Measurements from ENCODE around the gene TBX2.

Gene TBX2

GRCh38 chr17:61401389-61402072 lies 1.9 kb downstream of the TBX2 start:
- Histone ChIP-seq H3K4me3 (ENCODE audit: low read length) (no peak overlapping the region), H3K4me1 (ENCODE audit: insufficient read depth, low read length) (no peaks in the 10 kb centered on the region), H3K9ac (ENCODE audit: low read depth, low read length) (no peak overlapping the region), H3K27ac (ENCODE audit: low read length) (no peak overlapping the region), H3K36me3 (ENCODE audit: insufficient read depth, low read depth, low read length) (no peaks in the 10 kb centered on the region), H3K9me3 (ENCODE audit: insufficient read depth, low read depth, low read length) (peaks cover 12% of the 10 kb centered on the region; the same call in 1 of the 2 replicates), H3K27me3 (ENCODE audit: insufficient read depth, low read length) (peaks cover 100% of the 10 kb centered on the region)

DNA sequence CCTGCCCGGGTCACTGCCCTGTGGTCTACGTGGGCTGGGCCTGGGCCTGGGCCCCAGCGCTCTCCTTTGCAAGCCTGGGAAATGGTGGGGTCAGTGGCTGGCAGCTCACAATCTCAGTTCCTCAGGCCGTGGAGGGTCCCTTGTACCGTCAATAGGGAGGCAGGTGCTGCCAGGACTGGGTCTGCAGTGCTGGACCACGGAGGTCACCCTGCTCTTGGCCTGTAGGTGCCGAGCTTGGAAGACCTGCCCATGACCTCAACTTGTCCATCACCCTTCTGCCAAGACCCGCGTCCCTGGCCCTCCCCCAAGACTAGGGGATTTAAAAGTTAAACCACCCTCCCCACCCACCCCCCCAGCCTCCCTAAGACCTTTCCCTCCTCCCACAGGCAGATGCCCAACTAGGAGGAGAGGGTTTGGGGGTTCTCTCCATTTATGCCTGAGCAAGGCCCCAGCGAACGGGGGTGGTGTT lies 2.5 kb downstream of the TBX2 start:
- Histone ChIP-seq H3K27ac (ENCODE audit: low read length) (no peak overlapping the region), H3K4me3 (ENCODE audit: low read length) (no peak overlapping the region), H3K9me3 (ENCODE audit: insufficient read depth, low read depth, low read length) (peaks cover 12% of the 10 kb centered on the region; the same call in 1 of the 2 replicates), H3K4me1 (ENCODE audit: insufficient read depth, low read length) (no peaks in the 10 kb centered on the region), H3K9ac (ENCODE audit: low read depth, low read length) (no peak overlapping the region), H3K27me3 (ENCODE audit: insufficient read depth, low read length) (peaks cover 100% of the 10 kb centered on the region), H3K36me3 (ENCODE audit: insufficient read depth, low read depth, low read length) (no peaks in the 10 kb centered on the region)

GRCh38 chr17:61402978-61403800 lies 3.5 kb downstream of the TBX2 start:
- Histone ChIP-seq H3K27ac (ENCODE audit: low read length) (no peak overlapping the region), H3K9ac (ENCODE audit: low read depth, low read length) (no peak overlapping the region), H3K9me3 (ENCODE audit: insufficient read depth, low read depth, low read length) (peaks cover 12% of the 10 kb centered on the region; the same call in 1 of the 2 replicates), H3K4me1 (ENCODE audit: insufficient read depth, low read length) (no peaks in the 10 kb centered on the region), H3K36me3 (ENCODE audit: insufficient read depth, low read depth, low read length) (no peaks in the 10 kb centered on the region), H3K27me3 (ENCODE audit: insufficient read depth, low read length) (peaks cover 100% of the 10 kb centered on the region), H3K4me3 (ENCODE audit: low read length) (no peak overlapping the region)

DNA sequence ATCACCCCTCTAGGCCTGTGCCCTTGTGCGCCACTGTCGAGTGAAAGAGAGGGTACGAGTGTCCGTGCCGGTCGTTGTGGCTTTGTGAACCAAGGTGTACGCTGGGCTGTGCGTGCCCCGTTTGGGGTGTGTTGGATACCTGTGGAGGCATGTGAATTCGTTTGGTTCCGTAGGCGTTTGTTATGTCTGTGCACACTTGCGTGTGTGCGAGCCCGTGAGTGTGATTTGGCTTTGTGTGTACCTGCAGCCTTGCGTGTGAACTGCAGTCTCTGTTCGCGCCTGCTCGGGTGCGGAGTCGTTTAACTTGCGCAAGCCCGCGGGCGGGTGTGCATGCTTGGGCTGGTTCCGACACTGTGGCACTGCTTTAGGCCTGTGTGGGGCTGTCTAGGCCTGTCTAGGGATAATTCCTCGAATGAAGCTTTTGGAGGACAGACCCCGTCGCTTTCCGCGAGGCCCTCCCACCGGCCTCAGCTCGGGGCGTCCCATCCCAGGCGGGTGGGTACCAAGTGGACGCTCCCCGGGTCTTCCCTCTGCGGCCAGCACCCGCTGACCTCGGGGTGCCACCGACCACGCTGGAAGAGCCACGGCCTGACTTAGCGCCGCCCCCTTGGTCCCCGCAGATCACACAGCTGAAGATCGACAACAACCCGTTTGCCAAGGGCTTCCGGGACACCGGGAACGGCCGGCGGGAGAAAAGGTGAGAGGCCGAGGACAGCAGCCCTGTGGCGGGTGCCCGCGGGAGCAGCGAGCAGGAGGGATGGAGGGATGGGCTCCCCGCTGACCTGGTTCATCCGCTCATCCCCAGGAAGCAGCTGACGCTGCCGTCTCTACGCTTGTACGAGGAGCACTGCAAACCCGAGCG lies 4.4 kb downstream of the TBX2 start:
- Histone ChIP-seq H3K4me3 (ENCODE audit: low read length) (no peak overlapping the region; the same call in 1 of the 2 replicates), H3K9ac (ENCODE audit: low read depth, low read length) (no peak overlapping the region), H3K27me3 (ENCODE audit: insufficient read depth, low read length) (peaks cover 100% of the 10 kb centered on the region), H3K36me3 (ENCODE audit: insufficient read depth, low read depth, low read length) (no peaks in the 10 kb centered on the region), H3K4me1 (ENCODE audit: insufficient read depth, low read length) (no peaks in the 10 kb centered on the region), H3K27ac (ENCODE audit: low read length) (no peak overlapping the region), H3K9me3 (ENCODE audit: insufficient read depth, low read depth, low read length) (peaks cover 7% of the 10 kb centered on the region; the same call in 1 of the 2 replicates)

DNA sequence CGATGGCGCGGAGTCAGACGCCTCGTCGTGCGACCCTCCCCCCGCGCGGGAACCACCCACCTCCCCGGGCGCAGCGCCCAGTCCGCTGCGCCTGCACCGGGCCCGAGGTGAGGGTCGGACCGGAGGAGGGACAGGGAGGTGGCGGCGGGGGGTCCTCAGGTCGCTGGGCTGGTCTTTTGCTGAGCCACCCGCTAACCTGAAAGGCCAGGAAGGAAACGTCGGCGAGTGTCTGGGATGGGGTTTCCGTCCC lies 4.9 kb downstream of the TBX2 start:
- H3K4me1 ChIP-seq (ENCODE audit: insufficient read depth, low read length), result no peaks in the 10 kb centered on the region
- H3K36me3 ChIP-seq (ENCODE audit: insufficient read depth, low read depth, low read length), result no peaks in the 10 kb centered on the region
- peaks cover 7% of the 10 kb centered on the region; the same call in 1 of the 2 replicates for H3K9me3 ChIP-seq (ENCODE audit: insufficient read depth, low read depth, low read length)
- H3K9ac ChIP-seq (ENCODE audit: low read depth, low read length), result no peak overlapping the region
- no peak overlapping the region for H3K27ac ChIP-seq (ENCODE audit: low read length)
- H3K4me3 ChIP-seq (ENCODE audit: low read length), result no peak overlapping the region; the same call in 1 of the 2 replicates
- H3K27me3 ChIP-seq (ENCODE audit: insufficient read depth, low read length), result peaks cover 100% of the 10 kb centered on the region

GRCh38 chr17:61404913-61405685 lies 5.5 kb downstream of the TBX2 start:
- Histone ChIP-seq H3K9ac (ENCODE audit: low read depth, low read length) (no peak overlapping the region), H3K4me3 (ENCODE audit: low read length) (no peak overlapping the region; the same call in 1 of the 2 replicates), H3K27me3 (ENCODE audit: insufficient read depth, low read length) (peaks cover 100% of the 10 kb centered on the region)

DNA sequence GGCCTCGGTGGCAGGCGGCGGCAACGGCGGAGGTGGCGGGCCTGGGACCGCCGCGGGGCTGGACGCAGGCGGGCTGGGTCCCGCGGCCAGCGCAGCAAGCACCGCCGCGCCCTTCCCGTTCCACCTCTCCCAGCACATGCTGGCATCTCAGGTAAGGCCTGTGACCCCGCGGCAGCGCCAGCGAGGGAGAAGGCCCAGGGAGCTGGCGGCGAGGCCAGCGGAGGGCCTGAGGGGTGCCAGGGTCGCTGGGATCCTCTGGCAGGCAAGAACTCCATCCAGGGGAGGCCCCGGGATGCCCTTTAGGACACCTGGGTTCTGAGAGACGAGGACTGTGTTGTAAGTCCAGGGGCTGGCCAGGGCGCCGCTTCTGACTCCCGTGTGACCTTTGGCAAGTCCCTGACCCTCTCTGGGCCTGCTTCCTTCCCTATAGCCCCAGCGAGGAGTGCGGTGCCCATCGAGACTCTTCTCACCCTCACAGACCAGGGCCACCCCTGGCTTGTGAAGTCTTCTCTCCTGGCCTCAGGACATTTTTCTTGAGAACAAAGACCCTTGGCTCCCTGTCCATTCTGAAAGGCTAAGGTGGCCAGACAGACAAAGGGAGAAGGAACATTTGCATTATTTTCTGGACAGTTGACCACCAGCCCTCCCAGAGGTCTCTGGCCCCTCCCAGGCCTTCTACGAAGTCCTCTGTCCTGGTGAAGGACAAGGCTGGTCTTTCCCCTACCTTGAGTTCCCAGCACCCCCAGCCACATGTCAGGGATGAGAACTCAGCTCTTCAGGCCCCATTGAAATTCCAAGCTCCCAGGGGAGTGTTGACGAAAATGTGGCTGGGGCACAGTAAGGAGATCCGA lies 6.3 kb downstream of the TBX2 start:
- no peak overlapping the region for H3K27ac ChIP-seq (ENCODE audit: low read length)
- peaks cover 100% of the 10 kb centered on the region for H3K27me3 ChIP-seq (ENCODE audit: insufficient read depth, low read length)
- H3K4me1 ChIP-seq (ENCODE audit: insufficient read depth, low read length), result no peaks in the 10 kb centered on the region

More at GRCh38 chr17:61404913-61405685, 5.5 kb downstream of the TBX2 start:
- Histone ChIP-seq H3K27ac (ENCODE audit: low read length) (no peak overlapping the region), H3K9me3 (ENCODE audit: insufficient read depth, low read depth, low read length) (peaks cover 7% of the 10 kb centered on the region; the same call in 1 of the 2 replicates), H3K4me1 (ENCODE audit: insufficient read depth, low read length) (no peaks in the 10 kb centered on the region), H3K36me3 (ENCODE audit: insufficient read depth, low read depth, low read length) (no peaks in the 10 kb centered on the region)

GRCh38 chr17:61406537-61406845 lies 6.8 kb downstream of the TBX2 start:
- Histone ChIP-seq H3K9ac (ENCODE audit: low read depth, low read length) (no peak overlapping the region), H3K4me3 (ENCODE audit: low read length) (no peak overlapping the region), H3K27me3 (ENCODE audit: insufficient read depth, low read length) (peaks cover 100% of the 10 kb centered on the region), H3K36me3 (ENCODE audit: insufficient read depth, low read depth, low read length) (no peaks in the 10 kb centered on the region), H3K4me1 (ENCODE audit: insufficient read depth, low read length) (no peaks in the 10 kb centered on the region), H3K9me3 (ENCODE audit: insufficient read depth, low read depth, low read length) (peaks cover under 1% of the 10 kb centered on the region; the same call in 1 of the 2 replicates), H3K27ac (ENCODE audit: low read length) (no peak overlapping the region)

More for the DNA sequence above, 6.3 kb downstream of the TBX2 start:
- H3K36me3 ChIP-seq (ENCODE audit: insufficient read depth, low read depth, low read length), result no peaks in the 10 kb centered on the region
- no peak overlapping the region for H3K9ac ChIP-seq (ENCODE audit: low read depth, low read length)
- H3K4me3 ChIP-seq (ENCODE audit: low read length), result no peak overlapping the region
- peaks cover 6% of the 10 kb centered on the region; the same call in 1 of the 2 replicates for H3K9me3 ChIP-seq (ENCODE audit: insufficient read depth, low read depth, low read length)

DNA sequence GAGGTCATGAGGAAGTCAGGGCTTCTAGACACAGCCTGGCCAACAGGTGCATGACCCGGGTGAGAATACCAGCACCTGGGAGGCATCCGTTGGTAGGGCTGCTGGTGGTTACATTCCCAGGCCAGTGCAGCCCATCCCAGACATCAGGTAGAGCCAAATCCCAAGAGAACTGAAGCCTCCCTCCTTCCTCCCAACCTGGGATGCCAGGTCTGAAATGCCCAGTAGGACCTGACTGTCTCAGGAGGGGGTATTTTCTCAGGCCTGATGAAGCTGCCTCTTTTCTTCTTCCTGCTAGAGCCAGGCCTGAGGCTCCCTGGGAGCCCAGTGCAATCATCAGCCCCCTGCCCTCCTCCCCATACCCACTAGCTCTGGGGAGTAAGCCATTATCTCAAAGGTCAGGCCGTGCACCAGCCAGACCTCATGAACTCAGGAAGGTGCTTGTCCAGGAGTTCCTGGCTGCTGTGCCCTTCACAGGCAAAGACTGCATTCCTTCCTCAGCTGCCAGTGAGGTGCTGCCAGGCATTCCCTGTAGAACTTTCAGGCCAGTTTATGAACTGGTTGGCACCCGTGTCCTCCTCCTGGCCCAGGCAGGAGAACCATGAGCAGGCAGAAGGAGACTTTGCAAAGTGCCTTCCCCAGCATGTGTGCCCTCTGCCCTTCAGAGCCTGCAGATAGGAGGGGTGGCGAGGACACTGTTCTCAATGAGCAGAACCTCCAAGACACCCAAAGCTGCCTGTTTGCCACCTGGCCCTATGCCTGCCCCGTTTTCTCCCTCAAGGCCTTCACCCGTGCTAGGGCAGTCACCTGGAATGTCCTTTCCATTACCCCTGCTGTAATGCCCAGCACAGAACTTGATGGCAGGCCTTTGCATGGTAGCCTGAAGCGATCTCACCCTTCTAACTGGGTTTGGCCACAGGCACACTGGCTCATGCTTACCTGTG lies 7.6 kb downstream of the TBX2 start:
- Histone ChIP-seq H3K36me3 (ENCODE audit: insufficient read depth, low read depth, low read length) (no peaks in the 10 kb centered on the region), H3K9ac (ENCODE audit: low read depth, low read length) (no peak overlapping the region), H3K27me3 (ENCODE audit: insufficient read depth, low read length) (peaks cover 100% of the 10 kb centered on the region), H3K9me3 (ENCODE audit: insufficient read depth, low read depth, low read length) (no peaks in the 10 kb centered on the region; the same call in 1 of the 2 replicates), H3K4me1 (ENCODE audit: insufficient read depth, low read length) (no peaks in the 10 kb centered on the region), H3K27ac (ENCODE audit: low read length) (no peak overlapping the region), H3K4me3 (ENCODE audit: low read length) (no peak overlapping the region)
